GM21717 (cell line): ENCODE data around the gene FGF14.

Experiments used
- ATAC-seq: cut with Tn5 transposase; IDR thresholded peaks from one replicate; pipeline ENCODE4 v1.9.1; 2021; ENCODE audit warnings: mild to moderate bottlenecking, moderate library complexity; ENCODE audit not compliant: unreplicated experiment

FGF14 gene

DNA sequence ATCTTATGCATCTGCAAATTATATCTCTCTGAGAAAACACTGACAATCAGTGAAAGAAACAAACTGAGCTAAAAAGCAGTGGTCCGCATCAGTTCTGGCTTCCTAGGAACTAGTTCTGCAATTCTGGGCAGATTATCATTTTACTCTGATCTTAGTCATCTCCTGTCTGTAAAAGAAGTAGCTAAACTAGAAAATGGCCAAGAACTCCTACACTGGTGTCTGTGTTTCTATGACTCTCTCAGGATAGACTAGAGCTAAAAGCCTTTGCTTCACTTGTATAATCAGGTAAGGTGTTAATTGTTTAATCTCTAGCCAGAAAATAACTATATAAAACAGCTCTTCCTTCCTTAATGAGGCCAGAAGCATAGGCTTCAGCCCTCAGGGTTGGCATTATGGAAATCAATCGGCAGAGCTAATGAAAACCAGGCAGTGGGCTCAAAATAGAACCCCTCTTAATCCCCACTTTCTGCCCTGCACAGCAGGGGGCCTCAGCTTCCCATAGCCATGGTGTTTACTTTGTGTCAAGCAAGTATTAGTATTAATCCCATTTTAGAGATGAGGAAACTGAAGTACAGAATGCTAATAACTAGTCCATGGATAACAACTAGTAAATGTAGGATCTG, 459.2 kb downstream of the FGF14 start:
- ATAC-seq: no peak

DNA sequence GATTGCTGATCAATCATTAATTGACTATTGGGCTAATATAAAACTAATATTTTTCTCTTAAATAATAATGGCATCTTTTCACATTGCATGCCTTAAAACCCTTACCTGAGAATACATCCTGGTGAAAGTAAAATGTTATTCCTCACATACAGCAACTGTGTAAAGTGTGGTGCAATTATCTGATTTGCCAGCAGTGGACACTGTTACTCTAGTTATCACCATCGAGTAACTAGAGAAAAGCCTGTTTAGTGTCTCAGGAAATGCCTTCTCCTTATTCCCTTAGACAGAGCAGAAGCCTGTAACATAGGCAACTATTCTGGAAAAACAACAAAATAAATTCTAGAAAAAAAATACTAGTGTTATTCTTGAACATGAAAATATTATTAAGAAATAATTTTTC, 459.8 kb downstream of the FGF14 start:
- no peak for ATAC-seq

DNA sequence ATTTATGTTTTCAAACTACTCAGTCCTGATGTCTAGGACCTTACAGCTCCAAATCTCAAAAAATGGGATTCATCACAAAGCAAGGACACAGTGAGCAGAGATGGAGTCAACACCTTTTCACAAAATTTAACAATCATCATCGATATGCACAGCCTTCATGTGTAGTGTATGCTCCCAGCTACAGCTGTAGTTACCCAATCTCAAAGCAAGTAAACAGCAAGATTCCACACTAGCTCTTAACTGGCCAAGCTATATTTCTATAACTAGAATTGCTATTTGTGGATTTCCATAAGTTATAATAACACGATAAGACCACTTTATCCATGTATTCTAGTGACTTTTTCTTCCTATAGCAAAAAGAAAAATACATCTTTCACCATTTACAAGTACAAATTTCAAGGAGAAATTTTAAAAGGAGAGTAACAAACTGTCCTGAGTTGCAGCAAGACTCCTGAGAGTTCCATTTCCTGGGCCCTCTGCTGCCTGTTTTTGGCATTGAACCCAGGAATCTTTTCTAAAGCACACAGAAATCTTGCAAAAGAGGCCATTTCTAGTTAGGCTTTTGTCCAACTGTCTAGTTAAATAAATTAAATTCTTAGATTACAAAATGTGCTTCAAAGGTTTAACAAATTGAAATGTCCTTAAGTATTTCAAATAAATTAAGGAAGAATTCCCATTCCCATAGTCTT, 460.6 kb downstream of the FGF14 start:
- ATAC-seq: no peak

DNA sequence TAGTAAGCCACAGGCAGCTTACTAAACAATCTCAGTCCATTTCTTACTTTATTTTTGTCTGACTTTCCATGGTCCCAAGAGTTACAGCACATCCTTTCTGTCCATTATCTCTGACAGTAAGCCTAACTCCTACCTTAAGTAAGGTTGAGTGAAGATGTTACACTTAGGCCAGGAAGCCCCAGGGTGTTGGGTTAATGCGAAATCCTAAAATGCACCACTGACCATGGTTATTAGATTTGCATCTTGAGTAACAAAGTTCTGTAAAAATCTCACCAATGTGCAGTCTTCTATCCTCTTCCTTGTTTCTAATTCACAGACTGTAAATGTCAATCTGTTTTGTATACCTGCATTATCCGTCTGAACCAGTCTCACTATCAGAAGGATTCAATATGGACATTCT, 462.5 kb downstream of the FGF14 start:
- ATAC-seq: no peak

DNA sequence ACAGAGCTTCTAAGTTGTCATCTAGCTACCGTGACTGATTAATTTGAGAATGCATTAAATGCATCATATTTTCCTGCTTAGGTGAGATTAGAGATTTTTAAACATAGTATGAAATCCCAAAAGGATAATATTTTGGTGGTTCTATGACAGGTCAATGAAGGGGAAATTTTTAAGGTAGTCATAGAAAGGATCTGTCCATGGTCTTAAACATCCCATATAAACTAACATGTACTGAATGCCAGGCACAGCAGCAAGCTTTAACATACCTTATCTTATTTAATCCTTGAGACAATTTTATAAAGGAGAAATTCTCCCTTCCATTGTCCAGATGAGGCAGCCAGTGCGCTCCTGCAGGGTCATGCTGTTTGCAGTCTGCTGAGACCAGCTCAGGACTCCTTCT, 466.0 kb downstream of the FGF14 start:
- ATAC-seq: no peak

DNA sequence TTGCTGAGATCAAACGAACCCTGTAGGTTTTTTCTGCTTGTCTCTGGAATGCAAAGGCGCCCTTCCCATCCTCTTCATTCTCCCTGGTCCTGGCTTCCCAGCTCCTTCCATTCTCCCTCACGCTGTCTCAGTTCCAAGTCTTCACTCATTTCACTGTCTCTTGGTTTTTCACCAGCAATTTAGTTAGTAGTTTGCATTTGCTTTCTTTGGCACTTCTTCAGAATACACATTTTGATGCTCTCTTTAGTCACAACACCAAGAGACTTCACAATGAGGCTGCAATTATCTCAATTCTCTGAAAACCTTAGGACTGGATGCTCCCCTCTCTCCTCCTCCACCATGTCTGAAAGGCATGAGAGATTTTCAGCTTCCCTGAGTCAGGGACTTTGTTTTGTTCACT, 470.7 kb downstream of the FGF14 start:
- no peak for ATAC-seq

DNA sequence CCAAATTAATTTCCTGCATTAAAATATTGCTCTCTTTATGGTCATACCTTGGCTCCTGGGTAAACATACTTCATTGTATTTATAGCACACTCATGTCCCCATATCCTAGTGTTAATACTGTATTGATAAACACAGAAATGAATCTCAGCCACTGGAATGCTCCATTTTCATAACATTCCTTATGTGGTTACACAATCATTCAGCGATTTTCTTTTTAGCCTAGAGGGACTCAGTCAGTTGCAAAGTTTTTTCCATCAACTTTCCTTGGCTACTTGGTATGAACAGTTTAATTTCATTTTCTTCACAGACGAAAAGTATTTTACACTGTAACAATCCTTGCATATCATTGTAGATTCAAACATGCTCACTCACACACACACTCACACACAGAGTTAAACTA, 471.5 kb downstream of the FGF14 start:
- no peak for ATAC-seq

DNA sequence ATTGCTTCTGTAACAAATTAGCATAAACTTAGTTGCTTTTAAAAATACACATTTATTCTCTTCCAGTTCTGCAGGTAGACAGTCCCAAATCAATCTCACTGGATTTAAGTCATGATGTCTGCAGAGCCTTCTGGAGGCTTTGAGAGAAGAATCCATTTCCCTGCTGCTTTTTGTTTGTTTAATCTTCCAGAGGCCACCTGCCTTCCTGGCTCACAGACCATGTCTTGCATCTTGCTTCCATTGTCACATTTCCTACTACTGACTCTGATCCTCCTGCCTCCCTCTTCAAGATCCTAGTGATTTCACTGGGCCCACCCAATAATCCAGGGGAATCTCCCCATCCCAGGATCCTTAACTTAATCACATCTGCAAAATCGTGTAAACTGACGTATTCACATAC, 476.1 kb downstream of the FGF14 start:
- no peak for ATAC-seq

DNA sequence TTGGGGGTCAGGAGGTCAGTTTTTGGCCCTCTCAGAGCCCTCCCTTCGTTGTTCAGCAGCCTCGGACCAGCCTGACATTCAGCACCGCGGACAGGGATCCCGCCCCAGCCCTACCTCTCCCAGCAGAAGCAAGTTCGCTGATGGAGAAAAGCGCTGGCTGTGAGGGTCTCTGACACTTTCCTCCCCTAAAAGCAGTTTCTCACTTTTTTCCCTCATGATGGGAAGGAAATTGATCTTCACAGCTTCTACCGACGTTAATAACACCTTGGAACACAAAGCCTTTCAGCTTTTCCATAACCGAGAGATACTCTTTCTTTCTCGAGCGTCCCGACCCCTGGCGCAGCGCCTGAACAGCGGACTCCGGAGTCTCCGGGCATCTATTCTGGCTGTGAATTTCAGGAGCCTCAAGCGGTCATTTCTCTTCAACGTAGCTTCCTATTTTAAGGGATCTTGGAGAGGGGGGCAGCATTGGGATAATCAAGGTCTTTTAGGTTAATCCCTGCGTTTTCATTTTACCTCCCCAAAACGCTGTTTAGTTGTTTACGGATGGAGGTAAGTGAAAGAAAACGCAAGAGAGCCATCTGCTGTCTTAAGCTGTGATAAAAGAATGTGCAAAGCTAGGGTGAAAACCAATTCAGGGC, 482.2 kb downstream of the FGF14 start:
- ATAC-seq: no peak

DNA sequence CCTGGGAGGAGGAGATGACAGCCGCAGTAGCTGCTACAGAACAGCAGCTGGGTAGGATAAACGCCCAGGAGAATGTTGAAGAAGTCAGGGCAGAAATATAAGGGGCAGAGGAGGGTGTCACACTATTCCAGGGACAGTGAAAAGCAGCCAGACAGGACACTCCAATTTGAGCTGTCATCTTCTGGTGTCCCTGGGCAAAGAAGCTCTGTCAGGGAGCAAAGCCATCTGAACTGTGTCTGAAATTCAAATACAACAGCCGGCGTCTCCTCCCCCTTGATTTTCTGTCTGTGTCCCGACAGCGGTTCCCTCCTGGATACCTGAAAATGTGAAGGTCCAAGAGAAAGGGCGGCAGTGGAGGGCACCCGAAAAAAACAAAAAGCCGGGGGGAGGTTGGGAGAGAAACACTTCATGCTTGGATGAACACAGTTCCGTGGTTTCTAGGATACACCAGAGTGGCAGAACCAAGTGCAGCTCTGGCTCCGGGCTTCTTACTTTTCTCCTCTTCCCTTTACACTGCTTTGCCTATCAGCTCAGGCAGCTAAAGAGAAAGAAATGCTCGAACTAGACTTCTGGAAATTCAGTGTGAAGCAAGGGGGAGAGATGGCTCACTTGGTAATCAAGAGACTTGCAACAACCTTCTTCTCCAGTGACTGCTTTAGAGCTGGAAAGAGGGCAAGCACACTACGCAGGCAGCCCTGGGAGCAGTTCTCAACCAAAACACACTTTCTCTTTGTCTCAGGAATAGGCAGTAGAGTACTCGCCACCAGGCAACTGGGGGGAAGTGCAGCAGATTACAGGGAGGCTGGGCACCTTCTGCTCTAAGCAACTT, 483.8 kb downstream of the FGF14 start:
- no peak for ATAC-seq

DNA sequence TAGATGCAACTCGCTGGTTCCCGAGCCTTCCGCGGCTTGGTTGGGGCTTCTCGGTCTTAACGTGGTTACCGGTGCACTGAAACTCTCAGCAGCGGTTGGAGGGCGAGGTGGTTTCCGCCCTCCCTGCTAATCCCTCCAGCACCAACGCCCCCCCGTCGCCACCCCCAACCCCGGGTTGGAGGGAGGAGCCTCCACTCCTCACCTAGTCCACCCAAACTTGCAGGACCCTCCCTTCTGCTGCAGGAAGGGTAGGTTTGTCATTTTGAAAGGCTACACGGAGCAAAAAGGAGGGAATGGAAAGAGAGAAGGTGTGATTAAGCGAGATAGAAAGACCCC, 484.4 kb downstream of the FGF14 start:
- no peak for ATAC-seq

DNA sequence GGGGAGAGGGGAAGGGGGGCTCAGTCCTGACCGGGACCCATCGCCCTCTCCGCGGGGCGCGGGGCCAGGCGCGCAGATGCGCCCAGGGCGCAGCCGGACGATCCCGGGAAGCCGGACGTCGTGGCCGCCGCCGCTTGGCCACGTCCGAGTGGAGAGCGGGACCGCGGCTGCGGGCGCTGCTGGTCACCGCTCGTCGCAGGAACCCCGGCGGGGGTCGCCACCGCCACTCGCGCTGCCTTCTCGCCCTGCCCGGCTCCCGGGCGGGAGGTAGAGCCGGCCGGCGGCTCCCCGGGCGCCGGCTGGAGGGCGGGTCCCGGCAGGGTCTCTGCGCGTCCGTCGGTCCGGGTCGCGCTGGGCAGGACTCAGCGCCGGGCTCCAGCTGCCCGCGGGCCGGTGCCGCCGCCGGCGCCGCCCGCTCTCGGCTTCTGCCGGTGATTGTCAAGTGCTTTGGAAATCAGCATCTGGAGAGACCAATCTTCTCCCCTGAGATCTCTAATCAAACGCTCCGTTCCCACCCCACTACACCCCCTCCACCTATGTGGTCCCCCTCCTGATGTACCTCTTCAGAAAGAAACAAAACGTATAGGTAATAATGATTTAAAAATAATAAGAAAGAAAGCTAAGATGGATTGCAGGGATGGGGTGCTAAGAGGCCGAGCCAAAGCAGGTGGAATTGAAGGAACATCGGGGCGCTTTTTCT, 484.9 kb downstream of the FGF14 start:
- ATAC-seq: no peak

DNA sequence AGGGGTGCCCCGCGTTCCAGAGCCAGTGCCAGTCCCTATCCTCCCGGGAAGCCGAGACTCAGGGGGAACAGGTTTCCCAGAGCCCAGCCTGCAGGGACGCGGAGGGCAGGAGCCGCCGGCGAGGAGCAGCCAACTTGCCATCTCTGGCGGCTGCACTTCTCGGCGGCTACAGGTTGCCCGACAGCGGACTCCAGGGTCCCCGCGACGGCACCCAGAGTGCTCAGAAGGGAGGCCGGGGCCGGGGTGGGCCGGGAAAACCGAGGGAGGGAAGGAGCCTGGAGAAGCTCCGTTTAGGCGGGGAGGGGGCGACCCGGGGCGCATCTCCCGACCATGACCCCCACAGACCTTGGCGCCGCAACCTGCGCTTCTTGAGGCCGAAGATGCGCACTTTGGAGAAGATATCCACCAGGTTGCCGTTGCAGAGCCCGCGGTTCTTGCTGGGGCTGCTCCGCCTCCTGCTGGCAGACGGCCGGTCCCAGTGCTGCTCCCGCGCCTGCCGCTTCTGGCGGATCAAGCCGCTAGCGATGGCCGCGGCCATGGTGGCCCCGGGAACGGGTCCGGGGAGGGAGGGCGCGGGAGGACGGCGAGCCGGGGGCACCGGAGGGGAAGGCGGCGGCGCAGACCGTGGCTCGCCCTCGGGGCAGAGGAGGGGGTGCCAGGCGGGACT, 485.6 kb downstream of the FGF14 start:
- no peak for ATAC-seq

DNA sequence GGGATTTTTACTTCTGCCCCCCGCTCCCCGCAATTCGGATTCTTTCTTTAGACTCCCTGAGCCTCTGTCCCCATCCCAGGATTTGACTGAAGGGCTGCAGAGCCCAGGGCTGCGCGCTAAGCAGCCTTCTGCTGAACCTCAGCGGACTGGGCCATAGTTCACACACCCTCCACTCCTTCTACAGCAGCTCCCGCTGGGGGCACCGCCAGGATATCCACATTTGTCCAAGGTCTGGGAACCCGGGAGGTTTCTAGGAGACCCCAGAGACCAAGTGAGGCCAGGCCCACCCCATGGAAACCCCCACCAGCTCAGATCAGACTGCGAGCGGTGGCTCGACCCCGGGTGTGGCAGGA, 486.1 kb downstream of the FGF14 start:
- no peak for ATAC-seq

DNA sequence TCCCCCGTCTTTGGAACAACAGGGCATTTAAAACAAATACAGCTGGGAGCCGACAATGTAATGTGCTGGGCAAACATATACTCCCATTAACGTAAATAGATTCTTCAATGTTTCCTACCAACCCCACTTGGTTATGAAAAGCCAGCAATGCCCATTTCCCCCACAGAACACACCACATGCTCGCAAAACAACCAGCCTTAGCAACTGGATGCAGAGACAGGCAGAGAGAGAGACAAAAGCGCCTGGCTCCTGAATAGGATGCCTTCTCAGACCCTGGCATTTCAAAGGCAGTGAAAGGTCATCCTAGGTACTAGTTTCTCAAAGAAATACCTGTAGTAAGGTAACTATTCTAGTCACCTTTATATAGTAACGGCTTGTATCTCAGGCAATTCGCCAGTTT, 486.5 kb downstream of the FGF14 start:
- ATAC-seq: no peak

DNA sequence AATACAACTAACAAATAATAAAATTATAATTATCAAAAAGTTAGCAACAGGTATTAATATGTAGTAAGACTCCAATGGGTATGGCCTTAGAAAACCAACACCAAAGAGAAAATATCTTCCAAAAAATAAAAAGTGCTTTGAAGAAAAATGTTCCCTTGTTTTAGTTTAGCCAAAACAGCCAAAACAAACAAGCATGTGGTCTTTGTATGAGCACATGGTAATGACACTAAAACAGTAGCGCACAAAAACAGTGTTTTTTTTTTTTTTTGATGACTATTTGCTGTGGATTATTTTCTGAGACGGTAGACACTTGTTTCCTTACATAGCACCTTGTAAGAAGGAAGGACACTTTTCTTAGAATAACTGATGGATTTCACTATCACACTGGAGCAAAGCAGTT, 490.1 kb downstream of the FGF14 start:
- ATAC-seq: no peak

DNA sequence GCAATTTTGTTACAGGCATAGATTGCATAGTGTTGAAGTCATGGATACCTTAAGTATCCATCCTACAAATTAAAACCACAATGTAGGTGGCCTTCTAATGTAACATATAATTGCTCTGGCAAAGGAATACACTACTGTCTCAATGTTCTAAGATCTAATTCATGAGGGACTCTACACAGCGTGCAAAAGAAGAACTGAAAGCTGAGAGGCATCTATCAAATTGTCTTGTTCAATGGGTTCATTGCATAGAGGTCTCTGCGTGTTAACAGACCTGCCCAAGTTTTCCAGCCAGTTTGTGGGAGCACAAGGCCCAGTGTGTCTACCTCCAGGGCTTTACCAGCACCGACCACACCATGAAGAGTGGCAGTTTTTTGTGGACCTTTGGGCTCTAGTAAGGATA, 498.0 kb downstream of the FGF14 start:
- ATAC-seq: no peak

DNA sequence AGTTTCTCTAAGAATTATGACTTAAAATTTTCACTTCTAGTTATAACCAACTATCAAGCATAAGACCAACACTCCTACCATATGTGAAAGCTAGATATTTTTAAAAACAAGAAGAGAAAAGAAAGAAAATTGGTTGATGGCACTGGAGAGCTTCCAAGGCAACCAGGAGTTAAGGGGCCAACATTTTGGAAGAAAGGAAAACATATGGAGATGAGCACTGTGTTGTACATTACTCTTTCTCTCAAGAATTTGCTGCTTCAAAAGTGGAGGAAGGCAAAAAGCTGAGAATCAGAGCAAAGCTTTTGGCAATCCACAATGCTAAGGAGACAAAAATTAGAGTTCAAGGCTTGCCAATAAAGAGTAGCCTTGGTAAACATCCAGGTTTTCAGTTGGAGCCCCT, 503.2 kb downstream of the FGF14 start:
- ATAC-seq: no peak

DNA sequence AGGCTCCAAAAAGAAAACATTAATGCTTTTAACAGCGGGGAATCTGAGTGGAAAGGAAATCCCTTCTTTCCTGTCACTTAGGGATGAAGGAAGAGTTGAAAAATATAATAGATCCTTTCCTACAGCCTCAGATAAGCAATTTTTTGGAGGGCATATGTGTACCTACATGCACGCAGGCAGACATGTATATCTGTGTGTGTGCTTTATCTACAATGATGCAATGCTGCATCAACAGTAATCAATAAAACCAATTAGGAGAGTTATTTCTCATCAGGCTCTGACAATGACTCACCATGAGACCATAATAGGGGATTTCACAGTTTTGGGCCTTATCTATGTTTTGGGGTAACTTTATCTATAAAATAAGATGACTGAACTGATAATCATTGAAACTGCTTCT, 505.3 kb downstream of the FGF14 start:
- no peak for ATAC-seq

DNA sequence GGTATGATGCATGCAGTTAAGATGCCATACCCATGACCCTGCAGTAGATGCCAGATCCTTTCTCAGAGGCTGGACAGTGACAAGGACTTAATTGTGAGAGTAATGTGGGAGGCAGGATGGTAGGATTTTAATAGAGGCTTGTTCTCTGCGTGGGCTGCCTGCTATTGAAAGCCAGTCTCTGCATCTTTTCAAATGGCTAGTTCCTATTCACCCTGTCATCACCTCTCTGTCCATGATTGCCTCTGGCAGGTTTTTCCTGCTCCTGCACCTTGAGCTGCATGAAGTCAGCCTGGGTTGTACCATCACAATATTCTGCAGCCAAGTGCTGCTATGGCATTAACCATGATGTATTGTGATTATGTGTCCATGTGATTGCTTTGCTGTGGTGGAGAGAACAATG, 508.8 kb downstream of the FGF14 start:
- ATAC-seq: no peak

DNA sequence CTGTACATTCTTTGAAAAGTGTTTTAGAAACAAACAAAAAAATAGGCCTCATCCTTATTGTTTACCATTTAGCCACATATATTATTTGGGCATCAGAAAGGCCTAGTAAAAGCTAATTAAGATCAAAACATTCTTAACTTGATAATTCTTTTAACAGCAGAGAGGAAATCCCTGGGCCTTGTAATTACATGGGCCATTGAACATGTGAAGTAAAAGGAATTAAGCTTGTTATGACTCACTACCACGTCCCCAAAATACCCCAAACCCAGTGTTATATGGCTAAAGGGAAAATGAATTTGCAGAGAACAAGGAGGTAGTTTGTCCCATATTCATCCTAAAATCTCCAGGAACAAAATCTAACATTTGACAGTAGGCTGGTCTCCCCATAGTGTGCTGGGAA, 509.6 kb downstream of the FGF14 start:
- ATAC-seq: no peak
